MV-4-11 (cell line): Measurements from ENCODE around the gene OPN3.

Source experiments
- DNase-seq: peaks from one replicate; lab custom pipeline; 2025; lab: John Stamatoyannopoulos, UW

Gene OPN3

DNA sequence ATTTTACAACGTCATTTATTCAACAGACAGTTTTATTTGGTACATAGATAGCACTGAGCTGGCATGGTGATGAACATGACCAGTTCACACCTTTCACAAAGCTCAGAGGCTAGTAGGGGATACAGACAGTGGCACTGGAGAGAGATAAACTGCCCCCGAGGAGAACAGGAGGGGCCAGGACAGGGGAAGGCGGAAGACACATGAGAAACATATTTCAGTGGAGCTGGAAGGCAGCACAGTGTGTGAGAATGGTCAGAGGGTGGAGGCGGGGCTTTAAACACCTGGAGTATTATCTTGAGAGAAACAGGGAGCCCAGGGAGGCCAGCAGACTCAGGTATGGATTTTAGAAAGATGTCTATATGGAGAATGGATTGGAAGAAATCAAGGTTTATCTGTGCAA is 49.5 kb downstream of the OPN3 start:
- no peak for DNase-seq

DNA sequence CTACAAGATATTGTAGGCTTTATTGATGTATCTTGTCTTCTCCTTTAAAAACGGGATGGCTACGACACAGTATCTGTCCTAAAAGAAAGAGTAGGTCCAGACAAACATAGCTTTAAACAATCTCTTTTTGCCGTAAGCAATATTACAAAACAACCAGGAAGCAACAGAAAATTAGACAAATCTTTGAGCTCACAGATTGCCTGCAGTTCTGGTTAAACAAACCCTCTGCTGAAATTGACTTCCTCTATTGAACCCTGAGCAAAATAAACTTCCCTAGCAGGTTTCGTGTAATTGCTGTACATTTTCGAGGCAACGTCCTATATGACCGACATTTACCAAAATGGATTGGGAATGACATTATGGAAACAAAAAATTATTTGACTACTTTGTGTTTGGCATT is 50.6 kb downstream of the OPN3 start:
- peak; percentile 78 for DNase-seq

DNA sequence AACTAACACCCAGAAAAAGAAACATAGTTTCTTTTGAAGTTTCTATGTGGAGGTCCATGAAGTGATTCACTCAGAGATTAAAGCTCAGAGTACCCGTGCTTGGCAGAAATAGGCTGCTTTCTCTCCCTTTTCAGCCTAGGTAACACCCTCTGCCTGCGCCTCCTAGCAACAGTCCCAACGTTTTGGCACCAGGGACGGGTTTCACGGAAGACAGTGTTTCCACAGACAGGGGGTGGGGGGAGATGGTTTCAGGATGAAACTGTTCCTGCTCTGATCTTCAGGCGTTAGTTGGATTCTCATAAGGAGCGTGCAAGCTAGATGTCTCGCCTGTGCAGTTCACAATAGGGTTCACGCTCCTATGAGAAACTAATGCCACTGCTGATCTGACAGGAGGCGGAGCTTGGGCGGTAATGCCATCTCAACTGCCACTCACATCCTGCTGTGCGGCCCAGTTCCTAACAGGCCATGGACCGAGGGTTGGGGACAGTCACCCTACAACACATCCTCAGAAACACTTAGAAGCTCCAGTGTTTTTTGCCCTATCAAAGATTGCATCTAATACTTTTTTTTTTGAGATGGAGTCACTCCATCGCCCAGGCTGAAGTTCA is 53.2 kb downstream of the OPN3 start:
- no peak for DNase-seq

DNA sequence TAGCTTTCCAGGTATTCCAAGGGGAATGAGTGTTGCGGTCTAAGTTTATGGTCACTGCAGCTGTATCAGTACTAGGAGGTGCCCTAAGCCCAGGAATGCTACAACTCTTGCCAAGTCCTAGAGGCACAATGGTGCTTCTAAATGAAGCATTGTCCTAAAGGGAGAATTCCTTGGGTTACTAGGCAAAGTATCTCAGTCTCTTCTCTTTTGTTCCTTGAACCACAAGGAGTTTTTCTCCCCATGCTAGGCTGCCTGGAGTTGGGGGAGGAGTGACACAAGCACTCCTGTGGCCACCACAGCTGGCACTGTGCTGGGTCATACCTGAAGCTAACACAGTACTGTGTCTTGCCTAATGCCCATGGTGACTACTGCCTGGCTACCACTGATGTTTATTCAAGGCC is 57.2 kb downstream of the OPN3 start:
- DNase-seq = no peak

DNA sequence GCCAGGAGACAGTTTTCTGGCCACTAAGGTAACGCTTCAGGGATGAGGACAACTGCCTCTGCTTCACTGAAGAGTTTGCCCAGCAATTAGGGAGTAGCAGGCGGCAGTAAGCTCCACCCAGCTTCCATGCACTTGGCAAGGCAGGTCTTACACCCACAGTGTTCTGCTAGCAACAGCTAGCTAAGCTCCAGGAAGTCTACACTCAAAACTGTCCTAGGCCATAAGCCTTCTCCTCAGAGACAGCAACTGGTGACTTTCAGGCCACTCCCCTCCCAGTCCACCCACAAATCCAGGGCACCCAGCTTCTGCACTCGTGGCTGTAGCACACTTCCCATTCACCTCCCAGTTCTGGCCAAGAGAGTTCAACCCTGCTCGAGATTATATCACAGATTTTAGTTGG is 60.7 kb downstream of the OPN3 start:
- peak; percentile 42 for DNase-seq

DNA sequence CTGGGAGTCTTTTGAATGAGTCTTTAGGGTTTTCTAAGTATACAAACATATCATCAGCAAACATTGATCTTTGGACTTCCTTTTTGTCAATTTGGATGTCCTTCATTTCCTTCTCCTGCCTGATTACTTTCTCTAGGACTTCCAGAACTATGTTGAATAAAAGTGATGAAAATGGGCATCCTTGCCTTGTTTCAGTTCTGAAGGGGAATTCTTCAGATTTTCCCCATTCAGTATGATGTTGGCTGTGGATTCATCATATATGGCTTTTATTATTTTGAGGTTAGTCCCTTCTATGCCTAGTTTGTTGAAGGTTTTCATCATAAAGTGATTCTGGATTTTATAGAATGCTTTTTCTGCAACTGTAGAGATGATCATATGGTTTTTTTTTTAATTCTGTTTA is 66.0 kb downstream of the OPN3 start:
- no peak for DNase-seq

DNA sequence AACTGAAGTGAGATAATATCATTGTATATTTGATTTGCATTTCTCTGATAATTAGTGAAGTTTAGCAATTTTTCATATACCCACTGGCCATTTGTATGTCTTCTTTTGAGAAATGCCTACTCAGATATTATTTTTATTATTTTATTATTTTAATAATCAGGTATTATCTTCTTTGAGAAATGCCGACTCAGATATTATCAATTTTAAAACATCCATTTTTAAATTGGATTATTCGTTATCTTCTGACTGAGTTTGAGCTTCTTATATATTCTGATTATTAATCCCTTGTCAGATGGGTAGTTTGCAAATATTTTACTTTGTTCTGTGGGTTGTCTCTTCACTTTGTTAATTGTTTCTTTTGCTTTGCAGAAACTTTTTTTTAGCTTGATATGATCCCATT is 70.3 kb downstream of the OPN3 start:
- DNase-seq = no peak

DNA sequence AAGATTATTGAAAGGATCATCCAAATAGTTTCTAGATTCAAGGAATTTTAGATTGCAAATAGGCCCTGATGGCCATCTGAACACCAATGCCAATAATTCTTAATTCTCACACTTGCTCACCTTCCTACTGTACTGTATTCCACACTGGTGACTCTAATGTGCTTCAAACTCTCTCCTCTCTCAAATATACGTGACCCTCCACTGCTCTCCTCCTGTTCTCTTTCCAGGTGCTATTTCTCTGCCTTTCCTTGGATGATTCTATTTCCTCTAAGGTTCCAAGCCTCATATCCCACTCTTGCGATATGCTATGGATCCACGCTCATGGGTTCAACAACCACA is 79.4 kb downstream of the OPN3 start:
- DNase-seq = no peak

DNA sequence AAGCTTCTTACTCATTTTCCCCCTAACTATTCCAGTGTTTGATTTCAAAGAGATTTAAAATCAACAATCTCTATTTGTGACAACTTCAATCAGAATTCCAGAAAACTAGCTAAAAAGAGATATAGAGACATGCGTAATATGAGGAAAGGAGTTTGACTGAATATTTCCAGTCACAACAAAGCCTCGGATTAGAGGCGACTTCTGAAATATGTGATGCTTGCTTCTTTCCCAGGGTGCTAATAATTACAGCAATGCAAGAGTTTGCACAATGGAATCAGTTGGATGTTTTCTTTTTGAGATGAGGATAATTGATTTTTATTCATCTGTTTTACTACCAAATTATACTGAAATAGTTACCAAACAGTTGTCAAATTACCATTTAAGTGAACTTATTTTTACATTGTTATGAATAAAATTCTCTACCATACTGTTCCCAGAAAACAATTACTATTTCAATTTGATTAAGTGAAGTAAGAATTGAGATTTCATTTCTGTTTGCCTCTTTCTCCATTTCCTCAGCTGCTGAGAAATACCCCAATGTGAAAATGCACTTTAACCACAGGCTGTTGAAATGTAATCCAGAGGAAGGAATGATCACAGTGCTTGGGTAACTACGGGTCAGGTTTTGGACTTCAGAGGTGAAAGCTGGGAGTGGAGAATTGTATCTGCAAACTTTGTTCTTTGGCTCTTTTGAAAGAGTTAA is 79.9 kb downstream of the OPN3 start:
- DNase-seq = peak; percentile 80

DNA sequence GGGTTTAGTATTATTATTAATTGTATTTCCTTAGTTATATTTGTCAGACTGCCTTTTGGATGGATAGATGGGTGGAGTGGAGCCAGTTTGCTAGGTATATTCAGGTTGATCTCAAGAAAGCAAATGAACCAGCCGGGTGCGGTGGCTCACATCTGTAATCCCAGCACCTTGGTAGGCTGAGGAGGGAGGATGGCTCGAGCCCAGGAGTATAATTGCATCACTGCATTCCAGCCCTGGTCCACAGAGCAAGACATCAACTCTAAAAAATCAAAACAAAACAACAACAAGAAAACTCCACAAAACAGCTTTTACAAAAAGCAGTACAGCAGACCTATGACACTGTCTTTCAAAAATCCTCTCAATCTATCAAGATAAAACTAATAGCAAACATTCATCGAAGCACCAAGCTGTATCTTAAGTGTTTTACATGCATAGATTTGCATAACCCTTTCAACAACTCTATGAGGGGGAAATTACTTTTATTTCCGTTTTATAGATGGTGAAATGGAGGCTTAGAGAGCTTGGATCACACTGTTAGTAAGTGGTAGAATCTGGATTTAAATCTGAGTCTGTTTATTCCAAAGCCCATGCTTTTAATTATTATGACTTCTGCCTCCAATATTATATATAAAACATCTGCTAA is 82.5 kb downstream of the OPN3 start:
- DNase-seq = no peak

DNA sequence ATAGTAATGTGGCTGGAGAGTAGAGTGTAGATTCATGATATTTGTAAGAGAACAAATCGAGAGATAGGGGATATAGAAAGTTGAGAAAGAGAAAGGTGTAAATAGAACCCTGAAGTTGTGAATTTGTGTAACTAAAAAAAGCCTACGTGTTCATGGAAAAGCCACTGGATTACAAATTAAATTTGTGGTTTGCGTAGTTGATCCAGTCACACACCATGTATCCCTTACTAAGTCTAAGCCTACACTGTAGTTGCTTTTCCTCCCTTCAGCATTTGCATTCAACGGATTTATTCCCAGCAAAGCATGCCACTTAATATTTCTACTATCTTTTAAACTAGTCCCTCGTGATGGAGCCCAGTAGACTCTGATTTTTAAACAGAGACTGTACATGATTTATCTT is 83.1 kb downstream of the OPN3 start:
- DNase-seq = no peak

DNA sequence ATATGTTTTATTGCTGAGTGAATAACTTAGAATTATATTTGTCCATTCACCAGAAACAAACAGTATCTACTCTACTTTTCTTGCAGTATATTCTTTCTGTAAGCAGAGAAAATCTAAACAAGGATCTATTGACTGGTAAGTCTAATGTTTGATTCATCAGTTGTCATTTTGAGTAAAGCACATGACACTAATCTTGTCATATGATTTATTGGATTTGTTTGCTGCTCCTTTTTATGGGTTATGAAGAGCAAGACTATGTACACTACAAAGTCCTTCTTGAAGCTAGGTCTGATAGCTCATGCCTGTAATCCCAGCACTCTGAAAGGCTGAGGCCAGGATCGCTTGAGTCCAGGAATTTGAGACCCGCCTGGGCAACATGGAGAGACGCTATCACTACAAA is 84.6 kb downstream of the OPN3 start:
- DNase-seq = no peak

DNA sequence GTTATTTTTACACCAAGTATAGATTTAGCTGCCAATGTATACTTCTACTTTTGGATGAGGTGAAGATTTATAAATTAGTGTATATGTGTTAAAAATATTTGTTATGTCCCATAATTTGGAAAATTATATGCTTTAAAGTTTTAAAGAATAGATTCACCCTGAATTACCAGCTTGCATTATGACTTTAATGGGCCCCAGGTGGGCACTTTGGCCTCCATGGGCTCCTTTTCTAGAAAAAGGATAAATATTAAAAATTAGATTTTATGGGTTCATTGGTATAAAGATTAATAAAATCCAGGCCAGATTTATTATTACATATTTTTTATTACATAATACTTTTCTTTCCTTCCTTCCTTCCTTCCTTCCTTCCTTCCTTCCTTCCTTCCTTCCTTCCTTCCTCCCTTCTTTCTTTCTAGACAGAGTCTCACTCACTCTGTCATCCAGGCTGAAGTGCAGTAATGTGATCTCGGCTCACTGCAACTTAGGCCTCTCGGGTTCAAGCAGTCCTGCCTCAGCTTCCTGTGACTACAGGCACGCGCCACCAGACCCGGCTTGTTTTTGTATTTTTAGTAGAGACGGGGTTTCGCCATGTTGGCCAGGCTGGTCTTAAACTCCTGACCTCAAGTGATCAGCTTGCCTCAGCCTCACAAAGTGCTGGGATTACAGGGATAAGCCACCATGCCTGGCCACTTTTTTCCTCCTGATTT is 86.1 kb downstream of the OPN3 start:
- peak; percentile 85 for DNase-seq

DNA sequence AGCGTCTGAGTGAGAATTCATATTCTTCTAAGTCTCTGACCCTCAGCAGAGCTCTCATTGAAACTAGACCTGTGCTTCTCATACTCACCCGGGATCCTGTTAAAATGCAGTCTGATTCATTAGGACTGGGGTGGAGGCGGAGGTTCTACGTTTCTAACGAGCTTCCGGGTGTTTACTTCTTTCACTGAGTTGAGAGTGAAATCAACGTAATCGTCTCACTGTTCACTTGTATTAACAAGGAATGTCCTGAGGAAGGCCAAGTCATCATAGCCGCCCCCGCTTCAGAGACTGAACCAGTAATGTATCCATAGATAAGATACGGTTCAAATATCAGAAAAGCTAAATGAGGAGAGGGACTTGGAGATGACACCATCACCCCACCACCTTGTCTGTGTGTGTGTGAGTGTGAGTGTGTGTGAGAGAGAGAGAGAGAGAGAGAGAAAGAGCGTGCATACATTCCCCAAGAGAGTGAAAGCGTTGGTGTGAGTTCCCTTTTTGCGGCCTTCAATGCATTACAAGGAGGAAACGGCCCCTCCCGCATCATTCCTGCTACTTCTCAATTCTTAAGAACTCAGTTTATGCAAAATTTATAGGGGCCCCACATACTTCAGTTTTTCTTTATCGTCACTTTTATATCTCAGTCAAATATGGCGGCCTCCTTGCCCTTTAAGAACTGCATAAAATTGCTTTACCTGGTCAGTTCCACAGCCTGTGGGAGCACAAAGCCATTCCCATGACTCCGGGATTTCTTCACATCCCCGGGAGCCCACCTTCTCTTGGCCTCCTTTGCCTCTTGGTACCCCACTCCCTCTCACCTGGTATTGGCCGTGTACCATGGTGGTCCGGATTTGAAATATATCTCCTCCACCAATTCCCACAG is 88.2 kb downstream of the OPN3 start:
- peak; percentile 98 for DNase-seq

DNA sequence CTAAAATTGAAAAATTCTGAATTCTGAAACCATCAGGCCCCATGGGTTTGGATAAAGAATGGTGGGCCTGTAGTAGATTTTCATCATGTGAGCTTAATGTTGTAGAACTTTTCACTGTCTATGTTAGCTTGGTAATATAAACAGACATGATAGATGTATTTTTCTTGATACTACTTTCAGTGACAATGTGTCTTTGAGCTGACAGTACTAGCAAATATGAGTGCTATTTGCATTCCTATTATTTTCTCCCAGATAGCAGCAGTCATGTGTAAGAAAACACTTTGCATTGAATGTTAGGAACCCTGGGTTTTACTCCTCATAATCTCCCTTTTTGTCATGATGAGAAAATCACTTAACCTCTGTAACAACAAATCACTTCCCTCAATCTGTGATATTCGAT is 89.9 kb downstream of the OPN3 start:
- DNase-seq = no peak

DNA sequence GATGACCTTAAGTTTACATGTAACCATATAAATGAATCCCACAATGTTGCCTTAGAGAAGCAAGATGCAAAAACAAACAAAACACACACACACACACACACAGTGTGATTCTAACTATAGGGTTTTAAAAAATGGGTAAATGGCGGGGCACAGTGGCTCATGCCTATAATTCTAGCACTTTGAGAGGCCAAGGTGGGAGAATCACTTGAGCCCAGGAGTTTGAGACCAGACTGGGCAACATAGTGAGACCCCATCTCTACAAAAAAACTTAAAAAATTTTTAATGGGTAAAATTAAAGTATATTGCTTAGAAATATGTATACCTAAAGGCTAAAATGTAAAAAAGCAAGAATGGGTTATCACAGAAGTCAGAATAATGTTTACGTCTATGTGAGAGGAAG is 92.2 kb downstream of the OPN3 start:
- no peak for DNase-seq
